RWPE1 (cell line): Measurements from ENCODE around the gene MDFIC.

Source experiments
- CTCF ChIA-PET: fragments of 350-600 bp; sonication (Branson Sonifier 250); formaldehyde crosslinking; extraction: SDS; loops from one replicate; lab custom pipeline; 2021; lab: Yijun Ruan, JAX
- POLR2A ChIA-PET: fragments of 400-600 bp; formaldehyde crosslinking; extraction: SDS; loops from one replicate; lab custom pipeline; 2020; ENCODE audit warnings: antibody characterized with exemption; ENCODE audit not compliant: low non-redundant PET; lab: Yijun Ruan, JAX
- DNase-seq: peaks from one replicate; pipeline ENCODE4 v3.0.0; 2012; ENCODE audit warnings: low spot score
- H3K27ac ChIP-seq: fragments of 450-650 bp; 2 replicates; pipeline ENCODE4 v1.5.1; 2017
- CTCF ChIP-seq: fragments of 450-650 bp; conservative IDR thresholded peaks from 2 replicates; pipeline ENCODE4 v1.5.1; 2017; ENCODE audit warnings: low read depth, mild to moderate bottlenecking

The MDFIC gene

DNA sequence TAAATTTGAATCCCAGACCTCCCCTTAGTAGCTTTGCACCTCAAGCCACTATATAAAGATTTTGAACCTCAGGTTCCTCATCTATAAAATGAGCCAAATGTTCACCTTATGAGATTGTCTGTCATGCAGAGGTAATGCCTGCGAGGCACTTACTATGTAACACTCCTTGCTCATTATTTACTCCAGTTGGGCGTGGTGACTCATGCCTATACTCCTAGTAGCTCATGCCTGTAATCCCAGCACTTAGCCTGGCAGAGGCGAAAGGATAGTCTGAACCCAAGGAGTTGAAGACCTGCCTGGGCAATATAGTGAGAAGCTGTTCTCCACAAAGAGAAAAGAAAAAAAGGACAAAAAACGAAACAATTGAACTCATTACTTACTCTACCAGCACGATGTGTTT is 82.2 kb downstream of the MDFIC start:
- no peak overlapping the region for H3K27ac ChIP-seq
- no peak for TF ChIP-seq CTCF
- peak; percentile 36 for DNase-seq
- ChIA-PET POLR2A (no interaction called here), CTCF (no interaction called here)

DNA sequence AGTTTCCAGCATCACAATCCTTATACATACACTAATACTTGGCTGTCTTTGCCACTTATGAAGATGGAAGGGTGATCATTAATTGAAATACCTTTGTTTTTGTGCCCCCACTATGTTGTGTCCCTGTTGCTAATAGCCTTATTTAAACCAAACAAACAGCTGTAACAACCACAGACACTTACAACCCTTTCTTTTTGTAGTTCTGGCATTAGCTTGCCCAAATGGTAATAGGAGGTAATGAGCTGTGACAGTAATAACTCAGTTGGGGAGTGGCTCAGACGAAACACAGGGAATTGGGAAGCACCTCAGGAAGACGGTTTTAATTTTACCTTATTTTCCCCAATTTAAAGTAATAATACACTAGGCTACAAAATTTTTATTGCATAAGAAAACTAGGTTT is 83.4 kb downstream of the MDFIC start:
- H3K27ac ChIP-seq: no peak overlapping the region
- CTCF ChIA-PET: no interaction called here

GRCh38 chr7:115005953-115006352 is 84.1 kb downstream of the MDFIC start:
- no peak overlapping the region for H3K27ac ChIP-seq
- CTCF ChIA-PET: no interaction called here
- no peak for TF ChIP-seq CTCF
- DNase-seq: no peak
- POLR2A ChIA-PET: no interaction called here

More for the DNA sequence above, 83.4 kb downstream of the MDFIC start:
- POLR2A ChIA-PET: no interaction called here
- DNase-seq: no peak
- TF ChIP-seq CTCF: no peak

GRCh38 chr7:115007751-115008150 is 85.9 kb downstream of the MDFIC start:
- POLR2A ChIA-PET: no interaction called here
- CTCF ChIA-PET: no interaction called here
- H3K27ac ChIP-seq: no peak overlapping the region
- no peak for DNase-seq
- no peak for TF ChIP-seq CTCF

DNA sequence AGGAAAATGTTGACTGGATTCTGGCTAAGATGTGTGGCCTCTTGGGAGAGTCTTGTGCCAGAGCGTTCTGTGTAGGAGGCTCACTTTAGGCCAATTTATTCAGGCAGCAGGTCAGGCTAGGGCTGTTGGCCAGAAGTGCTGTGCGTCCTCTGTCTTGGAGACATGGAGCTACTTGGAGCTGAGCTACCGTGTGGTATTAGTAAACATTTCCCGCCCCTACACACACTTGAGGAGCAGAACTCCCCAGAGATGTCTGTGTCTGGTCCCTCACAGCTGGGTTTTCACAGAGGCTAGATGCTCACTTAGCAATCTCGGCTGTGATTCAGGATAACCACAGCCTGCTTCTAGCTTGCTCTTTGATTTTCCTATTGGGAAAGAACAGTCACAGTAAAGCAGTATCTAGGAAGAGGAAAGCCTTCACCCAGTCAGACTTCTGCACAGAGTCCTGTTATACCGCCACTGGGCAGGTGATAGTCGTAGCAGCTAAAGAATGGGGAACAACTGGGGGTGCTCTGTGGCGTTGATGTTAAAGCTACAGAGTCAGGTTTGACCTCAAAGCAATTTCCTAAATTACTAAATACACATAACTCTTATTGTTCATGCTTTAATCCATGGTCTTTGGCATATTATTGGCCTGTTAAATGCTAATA is 86.7 kb downstream of the MDFIC start:
- no peak for TF ChIP-seq CTCF
- POLR2A ChIA-PET: no interaction called here
- no peak for DNase-seq
- H3K27ac ChIP-seq: no peak overlapping the region
- CTCF ChIA-PET: interaction anchor here (0.7 kb wide), 2 partner anchors 14 to 816 kb away, joined by 3 read pairs; no protein-coding TSS in a partner anchor

DNA sequence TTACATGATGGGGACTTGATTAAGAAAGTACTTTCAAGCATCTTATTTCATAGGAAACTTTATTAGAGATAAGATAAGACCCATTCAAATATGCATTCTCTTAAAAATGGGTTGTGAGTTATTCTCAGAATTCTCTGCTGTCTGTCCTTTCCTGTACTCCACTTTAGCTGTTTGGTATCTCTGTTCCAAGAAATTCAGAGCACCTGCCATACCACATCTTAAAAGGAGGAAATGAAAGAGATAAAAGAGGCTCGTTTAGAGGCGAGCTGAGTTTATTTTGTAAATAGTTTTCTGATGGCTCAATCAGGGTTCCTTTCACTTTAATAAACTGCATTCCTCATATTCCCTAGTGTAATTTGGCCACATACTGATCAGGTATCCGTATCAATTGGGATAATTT is 87.2 kb downstream of the MDFIC start:
- no peak overlapping the region for H3K27ac ChIP-seq
- ChIA-PET CTCF (interaction anchor here (0.7 kb wide), 2 partner anchors 14 to 816 kb away, joined by 3 read pairs; no protein-coding TSS in a partner anchor), POLR2A (no interaction called here)
- no peak for TF ChIP-seq CTCF
- DNase-seq: no peak
